Peyer's patch (tissue), 4 donors: ENCODE measurements around the gene PPFIBP1. TPM values are rescaled to one million over a fixed set of nuclear protein-coding genes. Genes with fewer than 3 reads are reported as not detected.

ENCODE experiments used
- DNase-seq, 3 donors: peaks; one replicate each; pipeline ENCODE4 v3.0.0-alpha.2; 2017 to 2019
- H3K27ac ChIP-seq, 4 donors: fragments of 200-600 bp; sonication (generic); one replicate each; pipeline ENCODE4 v1.5.1; 2016 to 2019
- H3K27me3 ChIP-seq, 2 donors: fragments of 200-600 bp; sonication (generic); one replicate each; pipeline ENCODE4 v1.5.1; 2019
- H3K36me3 ChIP-seq, 3 donors: fragments of 200-600 bp; sonication (generic); one replicate each; pipeline ENCODE4 v1.5.1; 2016 to 2019
- H3K4me1 ChIP-seq, 4 donors: fragments of 200-600 bp; sonication (generic); one replicate each; pipeline ENCODE4 v1.5.1; 2016 to 2019
- H3K4me3 ChIP-seq, 4 donors: fragments of 200-600 bp; sonication (generic); 1 replicate in 3 of 4; 2 replicates in 1 of 4; pipeline ENCODE4 v1.5.1; 2016 to 2019; ENCODE audit warnings: mild to moderate bottlenecking in 1 of 4
- H3K9me3 ChIP-seq, 4 donors: fragments of 200-600 bp; sonication (generic); one replicate each; pipeline ENCODE4 v1.5.1; 2016 to 2019; ENCODE audit warnings: mild to moderate bottlenecking in 1 of 4
- CTCF ChIP-seq, 6 experiments: fragments of 450-650 bp in 4 of 6; fragments of 200-600 bp in 2 of 6; sonication (generic) in 1 of 6; IDR thresholded peaks; one replicate each; pipeline ENCODE4 v1.5.1; 2017 to 2019; ENCODE audit warnings: antibody characterized with exemption in 6 of 6, mild to moderate bottlenecking in 3 of 6, moderate library complexity in 1 of 6
- POLR2A ChIP-seq, 2 donors: fragments of 450-650 bp; IDR thresholded peaks; one replicate each; pipeline ENCODE4 v1.5.1; 2017; ENCODE audit warnings: antibody characterized with exemption in 2 of 2, mild to moderate bottlenecking in 2 of 2, moderate library complexity in 2 of 2
- total RNA-seq, 4 donors: library from RNA; depleted of rRNA; stranded (reverse); fragments of >200 nt; gene quantifications; one replicate each; pipeline ENCODE4 v1.1.0, GENCODE V29; 2016

The PPFIBP1 gene
- total RNA-seq, 4 donors from 2014 or later, result 37.5 to 171 (median 48.1) TPM

GRCh38 chr12:27498761-27499160 lies 25.2 kb upstream of the PPFIBP1 start:
- Histone ChIP-seq H3K27me3 (no peaks in the 10 kb centered on the region), H3K4me1 (no peaks in the 10 kb centered on the region), H3K9me3 (no peaks in the 10 kb centered on the region), H3K36me3 (no peaks in the 10 kb centered on the region), H3K4me3 (no peak overlapping the region), H3K27ac (no peak overlapping the region)
- no peak for TF ChIP-seq POLR2A (IDR thresholded peaks at IDR 0.05)
- no peak for TF ChIP-seq CTCF (IDR thresholded peaks at IDR 0.05)
- DNase-seq, result no peak

- Histone ChIP-seq H3K27me3 (no peaks in the 10 kb centered on the region), H3K4me1 (no peaks in the 10 kb centered on the region), H3K27ac (no peak overlapping the region), H3K4me3 (no peak overlapping the region), H3K9me3 (no peaks in the 10 kb centered on the region), H3K36me3 (no peaks in the 10 kb centered on the region)
- TF ChIP-seq POLR2A (IDR thresholded peaks at IDR 0.05) (no peak), CTCF (IDR thresholded peaks at IDR 0.05) (no peak)
- DNase-seq, result no peak
These were observed 24.6 kb upstream of the PPFIBP1 start for GRCh38 chr12:27499377-27499776.

- no peaks in the 10 kb centered on the region for H3K9me3 ChIP-seq
- no peaks in the 10 kb centered on the region for H3K27me3 ChIP-seq
- no peaks in the 10 kb centered on the region for H3K4me1 ChIP-seq
- TF ChIP-seq POLR2A (IDR thresholded peaks at IDR 0.05), result no peak
- TF ChIP-seq CTCF (IDR thresholded peaks at IDR 0.05), result no peak
- no peaks in the 10 kb centered on the region for H3K36me3 ChIP-seq
- no peak overlapping the region for H3K27ac ChIP-seq
- DNase-seq, result no peak
- no peak overlapping the region for H3K4me3 ChIP-seq
These were observed 23.5 kb upstream of the PPFIBP1 start for GRCh38 chr12:27500546-27500945.

- Histone ChIP-seq H3K27ac (no peak overlapping the region), H3K9me3 (no peaks in the 10 kb centered on the region), H3K36me3 (no peaks in the 10 kb centered on the region), H3K4me1 (no peaks in the 10 kb centered on the region), H3K4me3 (no peak overlapping the region), H3K27me3 (no peaks in the 10 kb centered on the region)
- TF ChIP-seq POLR2A (IDR thresholded peaks at IDR 0.05), result no peak
- no peak for TF ChIP-seq CTCF (IDR thresholded peaks at IDR 0.05)
- DNase-seq, result no peak
These were observed 22.0 kb upstream of the PPFIBP1 start for GRCh38 chr12:27502021-27502435.

GRCh38 chr12:27504507-27504906 lies 19.5 kb upstream of the PPFIBP1 start:
- no peaks in the 10 kb centered on the region for H3K27me3 ChIP-seq
- no peaks in the 10 kb centered on the region for H3K36me3 ChIP-seq
- H3K27ac ChIP-seq, result no peak overlapping the region
- no peaks in the 10 kb centered on the region for H3K4me1 ChIP-seq
- DNase-seq, result no peak
- TF ChIP-seq CTCF (IDR thresholded peaks at IDR 0.05) (no peak), POLR2A (IDR thresholded peaks at IDR 0.05) (no peak)
- H3K4me3 ChIP-seq, result no peak overlapping the region
- no peaks in the 10 kb centered on the region for H3K9me3 ChIP-seq

- no peaks in the 10 kb centered on the region for H3K36me3 ChIP-seq
- H3K27ac ChIP-seq, result no peak overlapping the region
- TF ChIP-seq POLR2A (IDR thresholded peaks at IDR 0.05) (no peak), CTCF (IDR thresholded peaks at IDR 0.05) (no peak)
- no peaks in the 10 kb centered on the region for H3K4me1 ChIP-seq
- no peaks in the 10 kb centered on the region for H3K9me3 ChIP-seq
- no peaks in the 10 kb centered on the region for H3K27me3 ChIP-seq
- no peak for DNase-seq
- no peak overlapping the region for H3K4me3 ChIP-seq
These were observed 18.9 kb upstream of the PPFIBP1 start for GRCh38 chr12:27505109-27505508.
